Measurements from ENCODE around the gene CERS1.
A peak's percentile ranks its signal among the peaks of the same experiment; 100 is the strongest.
"Not testable (repeated sequence)": the region's sequence is repeated elsewhere in the genome, so short reads cannot be mapped to it uniquely, and the experiment has no call there.

Gene CERS1

DNA sequence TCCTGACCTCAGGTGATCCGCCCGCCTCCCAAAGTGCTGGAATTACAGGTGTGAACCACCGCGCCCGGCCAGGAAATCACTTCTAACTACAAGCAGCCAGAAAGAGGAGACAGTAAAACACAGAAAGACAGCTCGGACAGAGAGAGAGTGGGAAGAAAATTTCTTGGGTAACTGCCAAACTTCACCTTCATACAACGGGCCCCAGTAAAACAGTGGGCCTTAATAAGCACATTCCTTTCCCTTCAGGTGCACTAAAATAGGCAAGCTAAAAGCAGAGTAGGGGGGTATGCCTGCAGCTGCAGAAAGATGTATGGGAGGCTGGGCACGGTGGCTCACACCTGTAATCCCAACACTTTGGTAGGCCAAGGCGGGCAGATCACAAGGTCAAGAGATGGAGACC, 21.6 kb upstream of the CERS1 start:
- not testable (repeated sequence) for DNase-seq

DNA sequence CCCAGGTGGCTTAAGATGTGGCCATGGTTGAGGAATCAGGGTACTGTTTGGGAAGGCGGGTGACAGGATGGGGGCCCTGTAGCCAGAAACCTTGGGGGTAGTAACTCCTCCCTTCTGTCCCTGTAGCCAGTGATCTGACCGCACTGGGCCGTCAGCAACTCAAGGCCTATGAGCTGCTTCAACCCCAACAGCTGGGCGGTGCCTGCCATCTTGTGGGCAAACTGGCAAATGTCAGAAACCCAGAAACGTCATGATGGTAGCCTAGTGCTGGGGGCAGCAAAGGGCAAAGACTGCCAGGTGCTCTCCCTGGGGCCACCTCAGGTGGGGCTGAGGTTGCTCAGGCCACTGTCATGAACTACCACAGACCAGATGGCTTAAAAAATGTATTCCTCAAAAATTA, 19.7 kb upstream of the CERS1 start:
- peak; percentile 43 to 45 for DNase-seq

DNA sequence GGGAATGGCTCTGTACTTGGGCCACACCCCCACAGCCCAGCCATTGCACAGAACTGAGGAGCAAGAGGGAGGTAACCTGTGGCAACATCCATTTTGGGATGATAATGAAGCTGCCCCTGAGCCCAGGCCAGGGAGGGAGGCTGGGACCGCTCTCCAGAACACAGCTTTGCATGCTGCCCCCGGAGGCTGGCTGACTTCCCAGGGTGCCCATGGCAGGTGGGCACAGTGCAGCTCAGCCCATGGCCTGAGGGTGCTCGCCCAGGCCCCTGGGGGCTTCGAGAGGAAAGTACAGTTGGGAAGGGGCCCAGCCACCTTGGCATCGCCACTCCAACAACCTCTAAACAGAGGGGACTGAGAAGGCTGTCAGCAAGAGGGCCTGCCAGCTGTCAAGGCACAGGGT, 17.5 kb upstream of the CERS1 start:
- no peak for DNase-seq

DNA sequence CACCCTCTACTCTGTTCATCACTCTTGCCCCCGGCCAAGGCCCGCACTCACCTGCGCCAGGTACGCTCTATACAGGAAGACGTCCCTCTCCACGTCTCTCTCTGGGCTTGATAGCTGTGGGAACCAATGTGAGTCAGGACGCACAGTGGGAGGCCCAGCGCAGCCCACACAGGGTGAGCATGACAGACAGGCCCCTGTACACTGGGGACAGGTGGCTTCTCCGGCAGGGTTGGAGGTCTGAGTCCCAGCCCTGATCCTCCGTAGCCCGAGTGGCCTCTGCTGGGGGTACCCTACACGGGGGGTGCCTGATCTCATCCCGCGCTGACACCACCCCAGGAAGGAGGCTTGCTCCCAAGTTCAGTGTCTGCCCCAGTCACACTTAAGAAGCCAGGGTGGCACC, 17.0 kb upstream of the CERS1 start:
- DNase-seq = no peak

DNA sequence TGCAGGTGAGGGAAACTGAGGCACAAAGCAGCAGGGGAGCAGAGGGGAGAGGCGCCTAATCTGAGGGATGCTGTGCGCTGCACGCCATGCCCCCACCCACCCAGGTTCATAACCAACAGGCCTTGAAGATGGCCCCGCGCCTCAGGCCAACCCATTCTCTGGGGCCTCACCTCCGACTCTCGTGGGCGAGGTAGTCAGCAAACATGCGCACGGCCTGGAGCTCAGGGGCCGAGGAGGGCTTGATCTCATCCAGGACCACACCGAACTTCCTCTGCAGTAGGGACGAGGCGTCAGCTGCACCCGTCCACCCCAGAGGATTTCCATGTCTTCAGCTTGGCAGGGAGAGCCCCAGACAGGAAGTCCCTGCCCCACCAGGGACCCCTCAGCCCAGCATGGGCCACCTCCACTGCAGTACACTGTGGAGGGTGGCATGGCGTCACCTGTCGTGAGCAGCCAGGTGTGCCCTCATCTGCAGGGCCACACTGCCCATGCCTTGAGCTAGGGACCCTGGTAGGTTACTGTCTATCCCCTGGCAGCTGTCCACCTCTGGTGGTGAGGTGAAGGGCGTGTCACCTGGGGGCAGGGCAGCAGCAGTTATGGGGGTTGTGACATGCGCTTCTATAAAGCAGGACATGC, 15.0 kb upstream of the CERS1 start:
- no peak for DNase-seq

DNA sequence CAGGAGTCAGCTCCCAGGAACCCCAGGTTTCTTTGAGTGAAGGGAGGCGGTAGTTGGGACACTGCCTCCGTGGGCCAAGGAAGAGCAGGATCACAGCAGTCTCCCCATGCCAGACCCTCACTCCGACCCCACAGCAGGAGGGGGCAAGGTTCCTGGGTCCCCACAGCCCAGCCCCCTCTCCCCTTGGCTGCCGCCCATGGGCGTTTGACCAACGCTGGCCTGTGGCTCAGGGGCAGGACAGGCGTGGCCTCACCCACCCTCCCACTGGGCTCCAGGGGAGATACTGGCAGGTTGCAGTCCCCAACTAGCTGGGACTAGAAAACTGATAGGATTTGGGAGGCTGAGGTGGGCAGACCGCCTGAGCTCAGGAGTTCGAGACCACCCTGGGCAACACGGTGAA, 14.1 kb upstream of the CERS1 start:
- no peak for DNase-seq

DNA sequence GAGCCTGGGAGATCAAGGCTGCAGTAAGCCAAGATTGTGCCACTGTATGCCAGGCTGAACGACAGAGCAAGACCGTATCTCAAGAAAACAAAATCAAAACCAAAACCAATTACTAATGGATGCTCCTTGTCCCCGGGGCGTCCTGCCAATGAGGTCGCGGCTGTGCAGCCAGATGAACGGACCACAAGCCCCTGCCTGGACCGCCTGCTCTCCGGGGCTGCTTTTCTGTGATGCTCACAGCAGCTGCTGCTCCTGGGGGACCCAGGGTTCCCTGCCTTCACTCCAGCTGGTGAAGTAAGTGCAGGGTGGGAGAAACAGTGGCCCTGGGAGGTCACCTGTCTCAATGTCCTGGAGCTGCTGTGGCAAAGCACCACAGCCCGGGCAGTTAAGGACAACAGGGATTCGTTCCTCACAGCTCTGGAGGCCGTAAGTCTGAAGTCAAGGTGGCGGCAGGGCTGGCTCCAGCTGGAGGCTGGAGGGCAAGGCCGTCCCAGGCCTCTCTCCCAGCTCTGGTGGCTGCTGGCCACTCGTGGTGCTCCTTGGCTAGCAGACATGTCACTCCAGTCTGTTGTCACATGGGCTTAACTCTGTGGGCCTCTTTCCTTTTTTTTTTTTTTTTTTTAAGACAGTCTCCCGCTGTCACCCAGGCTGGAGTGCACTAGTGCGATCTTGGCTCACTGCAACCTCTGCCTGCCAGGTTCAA, 13.1 kb upstream of the CERS1 start:
- DNase-seq = no peak

DNA sequence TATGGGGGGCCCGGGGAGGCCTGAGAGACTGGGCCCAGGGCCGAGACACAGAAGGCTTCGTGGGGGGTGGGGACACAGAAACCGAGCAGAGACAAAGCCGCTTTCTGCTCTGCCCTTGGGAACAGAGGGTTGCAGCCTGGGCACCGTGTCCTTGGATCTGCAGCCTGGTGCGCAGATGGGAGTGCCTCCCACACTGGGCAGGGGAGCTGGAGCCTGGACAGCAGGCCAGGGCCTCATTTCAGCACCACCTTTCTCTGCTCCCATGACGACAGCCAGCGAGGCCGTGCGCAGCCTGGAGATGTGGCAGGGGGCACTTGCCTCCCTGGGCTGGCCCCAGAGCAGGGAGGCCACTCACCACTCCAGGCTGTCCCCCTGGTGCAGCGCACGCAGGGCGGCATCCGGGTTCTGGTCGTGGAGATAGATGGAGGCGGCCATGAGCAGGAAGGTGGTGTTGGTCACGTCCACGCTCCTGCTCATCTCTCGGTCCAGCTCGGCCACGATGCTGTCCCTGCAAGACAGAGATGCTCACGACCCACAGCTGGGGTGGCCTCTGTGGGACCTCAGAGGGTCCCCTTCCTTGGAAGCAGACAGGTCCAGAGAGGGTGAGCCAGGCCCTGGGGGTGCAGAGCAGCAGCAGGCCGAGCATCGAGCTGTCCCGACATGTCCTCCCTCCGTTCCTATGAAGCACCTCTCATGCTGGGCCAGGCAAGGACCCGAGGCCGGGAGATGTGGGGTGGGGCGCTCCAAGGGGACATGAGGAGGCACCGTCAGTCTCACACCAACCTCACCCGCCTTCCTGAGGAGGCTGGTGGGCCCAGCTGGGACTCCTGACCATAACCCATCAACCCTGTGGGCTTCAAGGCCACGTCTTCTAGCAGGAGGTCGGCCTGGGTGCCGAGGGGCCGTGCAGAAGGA, 10.9 kb upstream of the CERS1 start:
- no peak for DNase-seq

DNA sequence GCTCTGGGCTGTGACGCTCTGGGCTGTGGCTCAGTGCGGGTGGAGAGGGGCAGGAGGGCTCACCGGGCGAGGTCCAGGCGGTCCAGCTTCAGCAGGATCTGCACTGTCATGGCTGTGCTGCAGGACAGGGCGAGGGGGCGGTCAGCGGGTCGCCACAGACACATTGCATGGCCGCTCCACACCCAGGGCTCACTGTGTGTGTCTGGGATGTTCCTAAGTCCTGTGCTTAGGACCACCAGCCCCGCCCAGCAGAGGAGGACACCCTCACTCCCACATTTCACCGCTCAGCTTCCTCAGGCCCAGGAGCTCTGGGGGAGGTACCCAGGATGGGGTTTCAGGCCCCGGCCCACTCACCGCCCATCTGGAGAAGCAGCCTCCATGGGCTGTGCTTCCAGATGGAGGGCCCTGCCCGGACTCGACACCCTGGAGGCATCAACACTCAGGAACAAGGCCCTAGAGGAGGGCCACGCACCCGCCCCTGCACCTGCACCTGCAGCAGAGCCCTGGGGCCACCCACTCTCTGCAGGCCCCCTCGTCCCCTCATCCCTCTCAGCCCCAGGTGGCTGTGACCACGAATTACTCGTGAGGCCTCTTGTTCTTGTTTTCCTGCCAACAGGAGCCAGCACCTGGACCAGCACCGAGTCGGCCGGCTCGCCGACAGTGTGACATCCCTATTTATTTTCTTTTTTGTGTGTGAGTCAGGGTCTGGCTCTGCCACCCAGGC, 9.7 kb upstream of the CERS1 start:
- no peak for DNase-seq

DNA sequence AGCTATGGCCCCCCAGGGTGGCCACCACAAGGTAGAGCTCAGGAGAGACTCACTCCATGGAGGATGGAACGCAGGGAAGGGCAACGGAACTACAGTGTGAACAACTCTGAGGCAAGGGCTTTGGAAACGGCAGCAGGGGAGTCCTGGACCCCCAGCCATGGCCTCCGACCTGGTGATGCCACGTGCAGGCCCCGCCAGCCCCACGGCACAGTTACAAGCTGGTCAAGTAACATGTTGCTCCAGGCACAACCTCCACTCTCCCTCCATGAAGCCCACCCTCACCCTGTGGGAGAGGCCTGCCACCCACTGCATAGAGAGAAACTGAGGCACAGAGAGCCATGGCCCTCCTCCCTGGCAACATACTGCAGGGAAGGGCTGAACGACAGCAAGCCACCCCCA, 9.1 kb upstream of the CERS1 start:
- DNase-seq = no peak

DNA sequence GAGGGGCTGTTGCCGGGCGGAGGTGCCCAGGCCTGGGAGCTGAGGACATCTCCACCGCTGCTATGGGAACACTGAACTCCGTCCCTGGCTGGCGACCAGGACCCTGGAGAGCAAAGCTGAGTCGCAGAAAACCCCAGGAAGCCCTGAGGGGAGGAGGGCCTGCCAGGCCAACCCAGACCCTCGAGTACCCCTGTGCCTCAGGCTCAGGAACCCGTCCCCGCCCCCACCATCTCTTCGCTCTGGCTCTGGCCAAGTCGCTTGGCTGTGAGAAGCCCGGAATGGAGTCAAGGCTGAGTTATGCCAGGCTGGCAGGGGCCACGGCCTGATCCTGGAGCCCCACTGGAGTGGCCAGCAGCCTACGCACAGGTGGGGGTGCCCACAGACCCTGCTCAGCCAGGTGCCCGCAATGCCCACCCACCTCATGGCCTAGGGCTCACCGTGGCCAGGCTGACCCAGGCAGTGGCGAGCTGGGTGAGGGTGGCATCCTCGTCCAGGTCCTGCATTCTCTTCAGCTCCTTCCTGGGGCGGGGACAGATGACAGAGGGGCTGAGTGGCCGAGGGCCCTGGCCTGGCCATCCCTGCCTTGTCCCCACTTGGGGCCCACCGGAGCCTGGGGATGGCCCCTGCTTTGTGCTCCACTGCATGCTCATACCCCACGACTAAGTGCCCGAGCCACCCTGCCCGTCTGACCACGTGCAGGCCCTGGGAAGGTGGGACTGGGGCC, 8.5 kb upstream of the CERS1 start:
- DNase-seq = no peak

DNA sequence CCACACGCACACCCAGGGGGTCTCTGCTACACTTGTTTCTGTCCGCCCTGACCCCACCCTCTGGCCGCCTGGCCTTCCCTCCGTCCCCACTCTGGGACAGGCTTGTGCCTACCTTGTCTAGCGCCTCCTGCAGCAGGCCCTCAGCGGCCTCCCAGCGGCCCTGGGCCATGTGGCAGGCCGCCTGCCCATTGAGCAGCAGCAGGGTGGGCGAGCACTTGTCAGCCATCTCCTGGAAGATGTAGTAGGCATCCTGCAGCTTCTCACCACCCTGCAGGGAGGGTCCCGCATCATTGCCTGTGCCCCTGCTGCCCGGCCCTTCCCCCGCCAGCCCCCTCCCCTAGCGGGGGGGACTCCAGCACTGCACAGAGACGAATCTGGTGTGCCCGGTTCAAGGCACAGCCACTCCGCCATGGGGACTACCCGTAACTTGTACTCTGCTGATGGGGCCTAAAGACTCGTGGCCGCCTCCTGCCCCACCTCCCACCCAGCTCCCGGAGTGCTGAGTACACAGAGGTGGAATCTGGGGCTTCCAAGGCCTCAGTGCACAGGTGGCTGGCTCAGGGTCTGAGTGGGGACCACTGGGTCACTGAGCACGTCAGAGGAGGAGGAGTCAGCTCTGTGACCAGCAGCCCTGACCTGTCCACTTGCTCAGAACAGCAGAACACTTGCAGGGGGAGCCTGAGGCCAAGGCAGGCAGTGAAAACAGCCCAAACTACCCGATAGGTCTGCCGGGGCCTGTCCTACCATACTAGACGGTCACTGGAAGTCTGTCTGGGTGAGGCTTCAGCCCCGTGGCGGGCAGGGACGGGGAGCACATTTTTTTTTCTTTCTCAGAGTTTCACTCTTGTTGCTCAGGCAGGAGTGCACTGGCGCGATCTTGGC, 7.4 kb upstream of the CERS1 start:
- no peak for DNase-seq

DNA sequence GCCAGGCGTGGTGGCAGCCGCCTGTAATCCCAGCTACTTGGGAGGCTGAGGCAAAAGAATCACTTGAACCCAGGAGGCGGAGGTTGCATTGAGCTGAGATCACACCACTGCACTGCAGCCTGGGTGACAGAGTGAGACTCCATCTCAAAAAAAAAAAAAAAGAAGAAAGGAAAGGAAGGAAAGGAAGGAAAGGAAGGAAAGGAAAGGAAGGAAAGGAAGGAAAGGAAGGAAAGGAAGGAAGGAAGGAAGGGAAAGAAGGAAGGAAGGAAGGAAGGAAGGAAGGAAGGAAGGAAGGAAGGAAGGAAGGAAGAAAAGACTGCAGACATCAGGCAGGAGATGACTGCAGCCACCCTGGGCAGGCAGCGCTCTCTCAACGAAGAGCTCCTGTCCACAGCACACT, 6.6 kb upstream of the CERS1 start:
- not testable (repeated sequence) for DNase-seq

DNA sequence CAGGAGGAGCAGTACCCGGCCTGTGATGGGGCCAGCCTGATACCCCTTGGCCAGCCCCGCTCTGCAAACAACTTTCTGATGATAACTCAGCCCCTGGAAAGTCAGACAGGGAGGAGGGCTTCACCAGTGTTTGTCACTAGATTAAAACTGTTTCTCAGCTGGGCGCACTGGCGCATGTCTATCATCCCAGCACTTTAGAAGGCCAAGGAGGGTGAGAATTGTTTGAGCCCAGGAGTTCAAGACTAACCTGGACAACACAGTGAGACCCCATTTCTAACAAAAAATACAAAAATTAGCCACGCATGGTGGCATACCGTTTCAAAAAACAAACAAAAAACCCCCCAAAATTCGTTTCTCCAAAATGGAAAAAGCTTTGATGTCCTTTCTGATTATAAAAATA, 5.5 kb upstream of the CERS1 start:
- DNase-seq = no peak

DNA sequence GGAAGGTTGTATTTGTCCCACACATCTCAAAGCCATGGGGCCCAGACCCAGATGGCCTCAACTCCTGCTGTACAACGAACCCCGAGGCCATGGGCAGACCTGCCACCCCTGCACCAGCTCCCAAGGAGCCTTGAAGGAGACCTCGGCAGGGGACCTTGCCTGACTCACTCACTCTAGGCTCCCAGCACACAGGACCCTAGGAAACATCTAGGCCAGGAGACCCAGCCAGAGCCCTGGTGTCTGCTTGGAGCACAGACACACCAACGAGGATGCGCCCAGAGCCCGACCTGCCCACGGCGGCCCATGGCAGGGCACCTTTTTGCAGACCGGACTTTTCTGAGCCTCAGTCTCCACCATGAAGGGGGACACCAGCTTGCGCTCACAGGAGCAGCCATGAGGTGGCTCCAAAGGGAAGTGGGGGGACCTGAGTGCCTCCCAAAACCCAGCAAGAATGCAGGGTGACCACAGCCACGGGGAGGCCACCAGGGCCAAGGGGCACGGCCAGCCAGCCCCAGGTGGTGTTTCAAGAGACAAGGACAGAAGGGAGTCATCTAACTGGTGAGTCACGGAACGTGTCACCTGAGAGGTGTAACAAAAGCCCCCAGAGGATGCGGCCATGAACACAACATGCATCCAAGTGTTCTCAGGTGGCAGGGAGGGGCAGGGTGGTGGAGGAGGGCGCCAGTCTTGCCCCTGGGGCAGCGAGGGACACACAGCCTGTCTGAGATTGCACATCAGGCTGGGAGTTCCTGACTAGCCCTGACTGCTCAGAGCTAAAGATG, 4.9 kb upstream of the CERS1 start:
- no peak for DNase-seq

DNA sequence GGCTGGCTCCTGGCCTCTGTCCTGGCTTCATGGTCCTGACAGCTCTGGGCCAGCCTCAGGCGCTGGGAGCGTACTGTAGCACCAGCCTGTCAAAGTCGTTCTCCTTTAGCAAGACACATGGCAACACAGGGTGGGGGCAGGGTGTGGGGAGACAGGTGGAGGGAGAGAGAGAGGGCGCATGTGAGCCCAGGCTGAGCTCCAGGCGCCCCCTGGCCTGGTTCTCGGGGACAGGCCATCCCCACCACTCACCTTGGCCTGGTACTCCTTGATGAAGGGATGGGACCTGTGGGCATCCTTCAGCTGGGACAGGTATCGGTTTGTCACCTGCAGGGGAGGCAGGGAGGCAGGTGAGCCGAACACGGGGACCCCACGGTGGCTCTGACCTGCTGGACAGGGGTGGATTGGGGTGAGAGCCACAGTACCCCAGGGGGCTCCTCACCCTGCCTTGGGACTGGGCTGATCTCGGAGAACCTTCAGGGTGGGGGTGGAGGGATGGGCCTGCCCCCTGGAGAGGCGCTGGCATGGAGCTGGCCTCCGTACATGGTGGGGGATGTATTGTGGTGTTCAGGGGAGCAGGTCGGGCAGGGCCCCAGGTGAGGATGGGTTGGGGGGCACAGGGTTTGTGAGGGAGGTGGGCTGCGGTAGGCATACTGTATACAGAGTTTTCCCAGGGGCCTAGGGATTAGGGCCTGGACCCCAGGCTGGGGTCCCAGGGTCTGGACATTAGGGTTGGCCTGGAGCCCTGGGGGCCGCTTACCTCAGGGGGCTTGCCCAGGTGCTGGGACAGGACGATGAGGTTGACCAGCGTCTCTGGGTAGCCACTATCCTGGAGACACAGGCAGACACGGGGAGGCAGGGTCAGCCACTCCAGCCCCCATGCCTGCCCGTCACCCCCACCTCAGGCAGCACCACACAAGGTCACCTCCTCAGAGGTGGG, 3.9 kb upstream of the CERS1 start:
- DNase-seq = no peak

DNA sequence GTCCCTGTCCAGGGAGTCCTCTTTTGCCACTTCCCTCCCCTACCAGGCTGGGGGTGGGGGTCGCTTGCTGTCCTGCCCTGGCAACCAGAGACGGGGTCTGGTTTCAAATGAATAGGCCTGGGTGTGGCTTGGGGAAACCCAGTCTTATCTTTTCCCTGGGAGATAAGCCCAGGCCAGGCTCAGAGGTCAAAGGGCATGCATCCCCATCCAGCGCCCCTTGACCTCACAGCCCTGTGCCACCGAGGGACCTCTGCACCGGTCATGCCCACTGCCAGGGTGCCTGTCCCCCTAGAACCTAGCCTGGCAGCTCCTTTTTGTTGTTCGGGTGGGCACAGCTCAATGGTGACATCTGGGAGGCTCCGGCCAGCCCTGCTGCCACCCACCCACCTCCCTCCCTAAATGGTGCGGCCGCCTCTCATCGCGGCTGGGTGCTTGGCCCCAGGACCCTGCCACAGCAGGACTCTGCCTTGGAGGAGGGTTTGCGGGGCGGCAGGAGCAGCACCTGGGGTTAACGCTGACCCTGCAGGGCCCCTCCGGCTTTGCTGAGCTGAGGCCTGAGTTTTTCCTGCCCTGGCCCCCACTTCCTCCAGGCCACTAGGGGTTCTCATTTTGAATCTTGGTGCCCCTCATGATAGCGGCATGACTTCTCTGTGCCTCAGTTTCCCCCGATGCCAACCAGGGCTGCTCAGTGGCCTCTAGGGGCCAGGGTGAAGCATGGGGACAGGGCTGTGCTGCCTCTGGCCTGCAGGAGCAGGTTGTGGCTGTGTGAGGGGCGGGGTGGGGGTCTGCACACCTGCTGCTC, 2.9 kb upstream of the CERS1 start:
- no peak for DNase-seq

DNA sequence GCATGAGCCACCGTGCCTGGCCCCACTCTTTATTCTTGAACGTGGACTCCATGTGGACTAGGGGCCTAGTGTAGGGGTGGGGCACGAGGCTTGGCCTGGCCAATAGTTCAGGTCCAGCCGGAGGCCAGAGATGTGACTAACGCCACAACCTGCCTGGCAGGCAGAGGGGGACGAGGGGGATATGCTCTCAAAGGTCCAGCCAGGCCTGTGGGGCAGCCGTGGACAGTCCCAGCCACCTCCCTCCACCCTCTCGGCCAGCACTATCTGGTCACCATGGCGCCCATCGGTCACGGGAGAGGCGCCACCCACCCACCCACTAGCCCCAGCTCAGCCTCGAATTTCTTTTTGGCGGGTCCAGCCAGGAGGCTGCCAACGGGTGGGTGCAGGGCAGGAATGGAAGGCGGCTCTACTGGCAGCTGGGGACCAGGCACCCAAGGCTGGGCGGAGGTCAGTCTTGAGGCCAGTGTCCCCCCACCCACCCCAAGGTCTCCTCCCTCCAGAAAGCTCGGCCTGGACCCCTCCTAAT, 2.2 kb upstream of the CERS1 start:
- no peak for DNase-seq
